H1 (cell line): ENCODE measurements around the gene TSC22D3. TPM values are rescaled to one million over a fixed set of nuclear protein-coding genes. Genes with fewer than 3 reads are reported as not detected.

Source experiments
- CHD1 ChIP-seq: IDR thresholded peaks from 2 replicates; pipeline ENCODE4 v1.6.1; 2012; ENCODE audit warnings: low read depth, low read length, improper control_type of control experiment
- TAF1 ChIP-seq: IDR thresholded peaks from 2 replicates; pipeline ENCODE4 v1.6.1; 2011; ENCODE audit warnings: mild to moderate bottlenecking, low read depth, low read length
- polyA plus RNA-seq, 7 experiments: library from polyadenylated mRNA; depleted of rRNA in 3 of 7; stranded (reverse) in 5 of 7; unstranded in 2 of 7; fragments of >200 nt in 5 of 7; fragments of 200-250 nt in 2 of 7; gene quantifications; 1 replicate in 5 of 7; 2 replicates in 1 of 7; 4 replicates in 1 of 7; pipeline versions ENCODE4 v1.2.1 to v1.2.3, GENCODE V29; 2011 to 2013; ENCODE audit warnings: missing spikeins in 2 of 7, mixed read lengths in 2 of 7
- total RNA-seq: library from RNA; stranded (reverse); fragmentation: NEBNext Ultra II Directional; extraction: Animal tissue kit (Norgen Biotek cat#: 25700); gene quantifications from 2 replicates; pipeline ENCODE4 v1.2.1, GENCODE V29; 2021

Gene TSC22D3
- total and polyA plus RNA-seq, 2 of the 8 experiments (the other 6 are each of a cell fraction or from before 2014, with no cell fraction given), result 7.6 to 12.9 TPM

- TF ChIP-seq TAF1 (no peak), CHD1 (no peak)
- TF ChIP-seq, all 59 proteins: peak for 0
Measured at GRCh38 chrX:107704587-107704986, 71.0 kb downstream of the TSC22D3 start (continued).
